A673 (cell line): ENCODE results near the gene WTAP. TPM values are rescaled to one million over a fixed set of nuclear protein-coding genes. Genes with fewer than 3 reads are reported as not detected.

Experiments used
- BruUV-seq: library from RNA; stranded (reverse); fragments of 400-500 nt; replicated peaks from 2 replicates; lab custom pipeline; 2021; lab: Mats Ljungman, UMichigan
- CTCF ChIA-PET: fragments of 300-600 bp; sonication (Branson Sonifier 250); formaldehyde crosslinking; loops from one replicate; lab custom pipeline; 2022; ENCODE audit warnings: antibody characterized with exemption; lab: Charles Lee
- POLR2A ChIA-PET: fragments of 300-600 bp; sonication (Branson Sonifier 250); formaldehyde crosslinking; loops from one replicate; lab custom pipeline; 2022; ENCODE audit warnings: antibody characterized with exemption; ENCODE audit not compliant: low non-redundant PET; lab: Charles Lee
- DNase-seq: peaks from one replicate; pipeline ENCODE4 v3.0.0-alpha.2; 2015; ENCODE audit warnings: low spot score
- H3K27ac ChIP-seq: fragments of 200-600 bp; sonication (generic); 2 replicates; pipeline ENCODE4 v1.5.1; 2016; ENCODE audit warnings: mixed run types, low read depth, mild to moderate bottlenecking, mixed read lengths, antibody characterized with exemption, low read length; ENCODE audit not compliant: poor library complexity, severe bottlenecking
- H3K27me3 ChIP-seq: fragments of 200-600 bp; sonication (generic); replicated peaks from 2 replicates; pipeline ENCODE4 v1.6.1; 2017; ENCODE audit warnings: mixed run types, low read depth, mild to moderate bottlenecking, mixed read lengths, antibody characterized with exemption, low read length; ENCODE audit not compliant: insufficient read depth, poor library complexity
- H3K36me3 ChIP-seq: fragments of 200-600 bp; sonication (generic); 2 replicates; pipeline ENCODE4 v1.6.1; 2016; ENCODE audit warnings: mixed run types, mild to moderate bottlenecking, mixed read lengths, antibody characterized with exemption, low read length; ENCODE audit not compliant: insufficient read depth, poor library complexity, severe bottlenecking
- H3K4me1 ChIP-seq: fragments of 200-600 bp; sonication (generic); 2 replicates; pipeline ENCODE4 v1.6.1; 2017; ENCODE audit warnings: mixed run types, mild to moderate bottlenecking, mixed read lengths, antibody characterized with exemption, low read length; ENCODE audit not compliant: insufficient read depth, poor library complexity, severe bottlenecking
- H3K4me3 ChIP-seq: fragments of 200-600 bp; sonication (generic); 2 replicates; pipeline ENCODE4 v1.5.1; 2016; ENCODE audit warnings: low read depth, mixed run types, mild to moderate bottlenecking, mixed read lengths, low read length; ENCODE audit not compliant: poor library complexity, severe bottlenecking
- H3K9me3 ChIP-seq: fragments of 200-600 bp; sonication (generic); 2 replicates; pipeline ENCODE4 v1.6.1; 2016; ENCODE audit warnings: mixed run types, low read depth, mild to moderate bottlenecking, mixed read lengths, antibody characterized with exemption, low read length; ENCODE audit not compliant: poor library complexity, severe bottlenecking
- EZH2 ChIP-seq: fragments of 200-600 bp; sonication (generic); IDR thresholded peaks from 2 replicates; pipeline ENCODE4 v1.6.1; 2017; ENCODE audit warnings: borderline replicate concordance, low read depth, mild to moderate bottlenecking, mixed read lengths, antibody characterized with exemption, low read length; ENCODE audit not compliant: poor library complexity, severe bottlenecking
- intact Hi-C: fragments of 100-400 bp; cut with micrococcal nuclease; formaldehyde crosslinking; loops from one replicate; pipeline ENCODE4 v1.10.0; 2022; ENCODE audit not compliant: unreplicated experiment
- total RNA-seq: library from RNA; stranded (reverse); gene quantifications from 2 replicates; pipeline ENCODE4 v1.2.3, GENCODE V29; 2021
- TF ChIP-seq, protein P1 (sequence below): fragments of 300-800, 200-600 bp; sonication (generic); conservative IDR thresholded peaks from 2 replicates; pipeline ENCODE4 v1.5.1; 2017; ENCODE audit warnings: low read depth, mild to moderate bottlenecking, antibody characterized with exemption, low read length, moderate library complexity, mixed read lengths

WTAP gene
- total RNA-seq, 1 experiment from 2014 or later: 109 TPM

DNA sequence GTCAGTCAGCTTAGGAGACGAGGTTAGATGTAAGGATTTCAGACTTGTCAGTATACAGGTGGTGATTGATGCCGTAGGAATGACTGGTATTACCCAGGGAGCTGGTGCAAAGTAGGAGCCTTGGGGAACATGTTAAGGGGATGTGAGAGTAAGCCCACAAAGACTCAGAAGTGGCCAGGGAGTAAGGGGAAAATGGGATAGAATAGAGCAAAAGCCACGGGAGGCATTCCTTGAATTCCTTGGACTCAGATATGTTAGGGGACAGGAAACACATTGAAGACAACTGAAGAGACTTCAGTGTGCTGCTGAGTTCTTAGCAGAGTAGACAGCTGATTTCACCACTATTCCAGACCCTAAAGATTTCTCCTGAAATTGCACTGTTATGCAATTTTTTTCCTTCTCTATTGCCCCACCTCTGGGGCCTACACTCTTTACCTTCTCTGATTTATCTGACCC lies 33.3 kb downstream of the WTAP start:
- peaks cover 13% of the 10 kb centered on the region for H3K4me1 ChIP-seq
- no peaks in the 10 kb centered on the region for H3K9me3 ChIP-seq
- TF ChIP-seq, protein P1, sequence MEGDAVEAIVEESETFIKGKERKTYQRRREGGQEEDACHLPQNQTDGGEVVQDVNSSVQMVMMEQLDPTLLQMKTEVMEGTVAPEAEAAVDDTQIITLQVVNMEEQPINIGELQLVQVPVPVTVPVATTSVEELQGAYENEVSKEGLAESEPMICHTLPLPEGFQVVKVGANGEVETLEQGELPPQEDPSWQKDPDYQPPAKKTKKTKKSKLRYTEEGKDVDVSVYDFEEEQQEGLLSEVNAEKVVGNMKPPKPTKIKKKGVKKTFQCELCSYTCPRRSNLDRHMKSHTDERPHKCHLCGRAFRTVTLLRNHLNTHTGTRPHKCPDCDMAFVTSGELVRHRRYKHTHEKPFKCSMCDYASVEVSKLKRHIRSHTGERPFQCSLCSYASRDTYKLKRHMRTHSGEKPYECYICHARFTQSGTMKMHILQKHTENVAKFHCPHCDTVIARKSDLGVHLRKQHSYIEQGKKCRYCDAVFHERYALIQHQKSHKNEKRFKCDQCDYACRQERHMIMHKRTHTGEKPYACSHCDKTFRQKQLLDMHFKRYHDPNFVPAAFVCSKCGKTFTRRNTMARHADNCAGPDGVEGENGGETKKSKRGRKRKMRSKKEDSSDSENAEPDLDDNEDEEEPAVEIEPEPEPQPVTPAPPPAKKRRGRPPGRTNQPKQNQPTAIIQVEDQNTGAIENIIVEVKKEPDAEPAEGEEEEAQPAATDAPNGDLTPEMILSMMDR: no peak
- no peak for TF ChIP-seq EZH2
- peaks cover 60% of the 10 kb centered on the region for H3K36me3 ChIP-seq
- BruUV-seq: TSS peak; percentile 74
- H3K27me3 ChIP-seq: no peaks in the 10 kb centered on the region
- peak overlapping the region; percentile 99 for H3K27ac ChIP-seq
- CTCF ChIA-PET: no interaction called here
- peak overlapping the region; percentile 68 for H3K4me3 ChIP-seq
- POLR2A ChIA-PET: no interaction called here
- intact Hi-C loops: no loop called here
- DNase-seq: peak; percentile 59

DNA sequence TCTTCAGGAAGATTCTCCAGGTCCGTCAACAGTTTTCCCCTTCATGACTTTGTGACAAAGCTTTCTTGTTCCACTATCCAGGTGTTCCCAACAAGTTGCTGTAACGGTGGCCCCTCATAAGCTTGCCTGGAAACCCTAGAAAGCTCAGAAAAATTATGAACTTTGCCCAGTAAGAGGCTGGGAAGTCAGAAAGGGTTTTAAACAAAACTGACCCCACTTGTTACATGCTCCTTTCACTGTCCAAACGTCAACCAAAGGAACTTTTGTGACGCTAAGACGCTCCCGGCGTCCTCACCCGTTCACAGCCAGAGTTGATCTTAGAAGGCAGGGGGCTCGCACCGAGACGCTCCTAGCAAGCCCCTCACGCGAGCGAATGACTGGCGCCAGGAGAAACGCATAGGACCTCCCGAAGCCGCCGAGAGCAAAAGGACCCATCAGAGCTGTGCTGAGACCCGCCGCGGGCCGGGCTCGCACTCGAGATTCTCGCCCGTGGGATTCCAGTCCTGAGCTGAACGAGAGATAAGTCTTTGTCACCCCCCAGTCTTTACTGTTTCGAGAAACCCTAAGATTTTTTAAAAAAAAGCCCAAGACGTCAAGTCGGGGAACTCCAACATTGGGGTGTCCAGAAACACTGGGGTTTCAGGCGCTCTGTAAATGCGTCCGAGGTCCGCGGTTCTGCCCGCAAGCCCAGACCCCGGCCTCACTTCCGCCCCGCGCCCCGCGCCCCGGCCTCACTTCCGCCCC lies 34.0 kb downstream of the WTAP start:
- no peaks in the 10 kb centered on the region for H3K9me3 ChIP-seq
- H3K4me3 ChIP-seq: peak overlapping the region; percentile 68
- no peaks in the 10 kb centered on the region for H3K27me3 ChIP-seq
- ChIA-PET POLR2A (no interaction called here), CTCF (no interaction called here)
- H3K4me1 ChIP-seq: peaks cover 17% of the 10 kb centered on the region
- intact Hi-C loops: no loop called here
- H3K36me3 ChIP-seq: peaks cover 60% of the 10 kb centered on the region
- peak overlapping the region; percentile 99 for H3K27ac ChIP-seq
- no TSS peak for BruUV-seq
- TF ChIP-seq EZH2: no peak
- TF ChIP-seq, protein P1: no peak
- peak; percentile 49 for DNase-seq

DNA sequence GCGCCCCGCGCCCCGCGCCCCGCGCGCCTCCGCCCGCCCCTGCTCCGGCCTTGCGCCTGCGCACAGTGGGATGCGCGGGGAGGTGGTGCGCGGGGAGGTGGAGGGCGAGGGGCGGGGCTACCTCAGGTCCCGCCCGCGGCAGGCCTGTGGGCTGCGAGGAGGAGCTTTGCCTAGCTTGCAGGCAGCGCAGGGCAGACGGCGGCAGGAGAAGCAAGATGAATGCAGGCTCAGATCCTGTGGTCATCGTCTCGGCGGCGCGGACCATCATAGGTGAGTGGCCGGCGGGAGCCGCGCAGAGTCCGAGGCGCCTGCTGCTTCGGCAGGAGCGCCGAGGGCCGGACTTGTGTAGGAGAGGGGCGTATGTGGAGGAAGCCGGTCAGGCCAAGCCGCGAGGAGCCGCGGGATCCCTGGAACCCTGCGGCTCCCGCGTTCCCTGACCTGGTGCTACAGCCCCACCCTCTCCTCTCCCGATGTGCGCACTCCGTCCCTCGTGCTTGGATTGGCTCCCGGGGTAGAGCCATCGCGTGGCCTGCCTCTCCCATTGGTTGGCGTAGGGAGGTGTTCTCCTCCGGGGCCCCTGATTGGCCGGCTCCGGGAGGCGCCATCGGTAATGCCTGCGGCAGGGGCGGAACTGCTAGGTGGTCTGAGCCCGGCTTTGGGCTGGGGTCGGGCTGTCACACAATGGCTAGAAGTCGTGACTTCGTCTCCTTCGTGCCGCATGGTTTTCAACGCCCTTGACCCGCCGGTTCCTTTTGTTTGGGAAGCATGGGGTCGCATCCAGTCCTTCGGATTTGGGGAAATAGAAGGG lies 34.8 kb downstream of the WTAP start, which contains the start of gene ACAT2:
ACAT2 (plus strand) TSS at position 173 of the 808 bp plus-strand sequence; CDS start at position 216, 43 bp downstream.
- DNase-seq: peak; percentile 99
- no peak for TF ChIP-seq EZH2
- TF ChIP-seq, protein P1: no peak
- Histone ChIP-seq H3K4me3 (peak within 1 kb of the TSS; percentile 68), H3K9me3 (no peaks in the 10 kb centered on the region), H3K4me1 (peaks cover 17% of the 10 kb centered on the region), H3K27me3 (no peaks in the 10 kb centered on the region), H3K27ac (peak within 1 kb of the TSS; percentile 99), H3K36me3 (peaks cover 60% of the 10 kb centered on the region)
- ChIA-PET POLR2A (interaction anchor here (0.6 kb wide), 1 partner anchor 32 kb away, joined by 3 read pairs; no protein-coding TSS in a partner anchor), CTCF (no interaction called here)
- intact Hi-C loops: no loop called here
- no TSS peak for BruUV-seq
